ENCODE results near the gene SLC35B3.
A peak's percentile ranks its signal among the peaks of the same experiment; 100 is the strongest.

The SLC35B3 gene

GRCh38 chr6:8441452-8441851, 6.1 kb upstream of the SLC35B3 start:
- Histone ChIP-seq H3K27me3 (ENCODE audit: insufficient read depth, low read depth, severe bottlenecking) (no peaks in the 10 kb centered on the region), H3K36me3 (no peaks in the 10 kb centered on the region), H3K9me3 (ENCODE audit: severe bottlenecking) (no peaks in the 10 kb centered on the region), H3K27ac (no peak overlapping the region), H3K4me3 (ENCODE audit: low read depth, low read length) (no peak overlapping the region)
- DNase-seq, result no peak
- no peak for TF ChIP-seq CTCF (IDR thresholded peaks at IDR 0.05; ENCODE audit: low read depth, low read length)

GRCh38 chr6:8439601-8440268, 4.4 kb upstream of the SLC35B3 start:
- Histone ChIP-seq H3K27ac (no peak overlapping the region), H3K36me3 (no peaks in the 10 kb centered on the region; the same call in 1 of the 2 replicates), H3K4me3 (ENCODE audit: low read depth, low read length) (no peak overlapping the region), H3K9me3 (ENCODE audit: severe bottlenecking) (no peaks in the 10 kb centered on the region), H3K27me3 (ENCODE audit: insufficient read depth, low read depth, severe bottlenecking) (no peaks in the 10 kb centered on the region)
- TF ChIP-seq CTCF (IDR thresholded peaks at IDR 0.05; ENCODE audit: low read depth, low read length), result no peak
- DNase-seq, result no peak

GRCh38 chr6:8437813-8438212, 2.5 kb upstream of the SLC35B3 start:
- no peak for TF ChIP-seq CTCF (IDR thresholded peaks at IDR 0.05; ENCODE audit: low read depth, low read length)
- no peaks in the 10 kb centered on the region for H3K27me3 ChIP-seq (ENCODE audit: insufficient read depth, low read depth, severe bottlenecking)

GRCh38 chr6:8436966-8437365, 1.6 kb upstream of the SLC35B3 start:
- Histone ChIP-seq H3K9me3 (ENCODE audit: severe bottlenecking) (no peaks in the 10 kb centered on the region), H3K27ac (no peak overlapping the region), H3K4me3 (ENCODE audit: low read depth, low read length) (no peak overlapping the region), H3K27me3 (ENCODE audit: insufficient read depth, low read depth, severe bottlenecking) (no peaks in the 10 kb centered on the region), H3K36me3 (no peaks in the 10 kb centered on the region; the same call in 1 of the 2 replicates)
- no peak for DNase-seq
- TF ChIP-seq CTCF (IDR thresholded peaks at IDR 0.05; ENCODE audit: low read depth, low read length), result no peak

More at GRCh38 chr6:8437813-8438212, 2.5 kb upstream of the SLC35B3 start:
- Histone ChIP-seq H3K27ac (no peak overlapping the region), H3K4me3 (ENCODE audit: low read depth, low read length) (no peak overlapping the region), H3K9me3 (ENCODE audit: severe bottlenecking) (no peaks in the 10 kb centered on the region), H3K36me3 (no peaks in the 10 kb centered on the region; the same call in 1 of the 2 replicates)
- DNase-seq, result no peak

GRCh38 chr6:8435845-8436168, 462 bp upstream of the SLC35B3 start:
- Histone ChIP-seq H3K36me3 (no peaks in the 10 kb centered on the region; the same call in 1 of the 2 replicates), H3K27me3 (ENCODE audit: insufficient read depth, low read depth, severe bottlenecking) (no peaks in the 10 kb centered on the region), H3K27ac (peak overlapping the region; percentile 86), H3K9me3 (ENCODE audit: severe bottlenecking) (no peaks in the 10 kb centered on the region), H3K4me3 (ENCODE audit: low read depth, low read length) (peak overlapping the region; percentile 90)
- TF ChIP-seq CTCF (IDR thresholded peaks at IDR 0.05; ENCODE audit: low read depth, low read length), result no peak
- DNase-seq, result no peak

GRCh38 chr6:8434727-8435092, 635 bp downstream of the SLC35B3 start:
- H3K27ac ChIP-seq, result peak overlapping the region; percentile 86
- no peaks in the 10 kb centered on the region for H3K27me3 ChIP-seq (ENCODE audit: insufficient read depth, low read depth, severe bottlenecking)
- H3K9me3 ChIP-seq (ENCODE audit: severe bottlenecking), result no peaks in the 10 kb centered on the region
- no peak for TF ChIP-seq CTCF (IDR thresholded peaks at IDR 0.05; ENCODE audit: low read depth, low read length)
- H3K4me3 ChIP-seq (ENCODE audit: low read depth, low read length), result peak overlapping the region; percentile 90
- no peaks in the 10 kb centered on the region; the same call in 1 of the 2 replicates for H3K36me3 ChIP-seq
- no peak for DNase-seq
